Measurements from ENCODE around the gene RTL3.
A peak's percentile ranks its signal among the peaks of the same experiment; 100 is the strongest.
"Not testable (repeated sequence)": the region's sequence is repeated elsewhere in the genome, so short reads cannot be mapped to it uniquely, and the experiment has no call there.

The RTL3 gene, protein sequence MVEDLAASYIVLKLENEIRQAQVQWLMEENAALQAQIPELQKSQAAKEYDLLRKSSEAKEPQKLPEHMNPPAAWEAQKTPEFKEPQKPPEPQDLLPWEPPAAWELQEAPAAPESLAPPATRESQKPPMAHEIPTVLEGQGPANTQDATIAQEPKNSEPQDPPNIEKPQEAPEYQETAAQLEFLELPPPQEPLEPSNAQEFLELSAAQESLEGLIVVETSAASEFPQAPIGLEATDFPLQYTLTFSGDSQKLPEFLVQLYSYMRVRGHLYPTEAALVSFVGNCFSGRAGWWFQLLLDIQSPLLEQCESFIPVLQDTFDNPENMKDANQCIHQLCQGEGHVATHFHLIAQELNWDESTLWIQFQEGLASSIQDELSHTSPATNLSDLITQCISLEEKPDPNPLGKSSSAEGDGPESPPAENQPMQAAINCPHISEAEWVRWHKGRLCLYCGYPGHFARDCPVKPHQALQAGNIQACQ

DNA sequence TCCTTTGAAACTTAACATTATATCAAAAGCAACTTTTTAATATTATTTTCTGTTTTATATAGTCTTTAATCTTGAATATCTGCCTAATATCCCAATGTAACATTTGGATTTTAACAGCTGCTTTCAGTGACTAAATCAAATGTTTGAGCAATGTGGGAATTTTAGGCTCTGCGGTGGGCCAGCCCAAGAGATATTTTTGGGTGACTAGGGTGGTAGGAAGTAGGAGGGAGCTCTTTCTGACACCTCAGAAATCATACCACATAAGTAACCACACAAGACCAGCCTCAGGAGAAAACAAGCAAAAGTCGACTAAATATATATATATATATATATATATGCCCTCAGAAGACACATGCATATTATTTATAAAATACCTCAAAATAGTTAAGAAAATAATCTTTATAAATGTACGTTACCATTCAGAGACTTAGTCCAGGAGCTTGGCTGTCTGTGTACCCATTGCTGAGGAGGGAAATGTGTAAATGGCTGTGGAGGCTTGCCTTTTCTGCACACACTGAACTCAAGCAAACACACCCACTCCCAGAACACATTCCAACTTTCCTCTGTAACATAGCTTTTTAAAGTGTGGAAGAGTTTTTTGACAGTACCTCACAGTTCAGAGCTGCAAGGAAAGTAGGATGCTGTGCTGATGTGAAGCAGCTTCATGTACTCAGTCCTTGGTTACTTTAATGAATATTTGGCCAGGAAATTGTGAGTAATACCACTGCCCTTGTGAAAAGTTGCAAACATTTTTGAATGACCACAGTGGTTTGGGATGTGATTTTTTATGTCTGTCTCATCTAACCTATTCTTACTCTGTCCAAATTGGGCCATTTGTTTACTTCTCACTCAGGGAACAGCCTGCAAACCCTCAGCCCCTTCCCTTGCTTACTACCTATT, at the start of gene RTL3:
Gene RTL3, minus strand, starts transcription at position 484 of the 900 bp plus-strand sequence. CDS start 908 bp downstream, outside the sequence.
- no peak for DNase-seq

DNA sequence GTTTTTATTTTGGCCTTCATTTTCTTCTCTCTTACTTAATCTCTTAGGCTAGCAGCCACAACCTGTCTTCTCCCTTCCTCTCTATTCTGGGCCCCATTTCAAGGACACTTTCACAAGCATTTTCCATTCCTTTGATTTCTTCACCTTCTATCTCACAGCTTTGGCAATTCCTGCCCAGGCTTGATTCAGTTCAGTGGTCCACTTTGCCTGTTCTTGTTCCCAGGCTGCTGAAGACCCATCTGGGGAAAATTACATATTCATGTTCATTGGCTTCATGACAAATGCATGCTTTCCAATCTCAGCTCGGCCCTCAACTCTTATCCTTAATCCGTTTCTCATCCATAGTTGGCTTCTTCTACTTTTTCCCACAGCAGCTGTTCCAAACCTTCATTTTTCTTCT, 49.7 kb upstream of the RTL3 start:
- DNase-seq = no peak

DNA sequence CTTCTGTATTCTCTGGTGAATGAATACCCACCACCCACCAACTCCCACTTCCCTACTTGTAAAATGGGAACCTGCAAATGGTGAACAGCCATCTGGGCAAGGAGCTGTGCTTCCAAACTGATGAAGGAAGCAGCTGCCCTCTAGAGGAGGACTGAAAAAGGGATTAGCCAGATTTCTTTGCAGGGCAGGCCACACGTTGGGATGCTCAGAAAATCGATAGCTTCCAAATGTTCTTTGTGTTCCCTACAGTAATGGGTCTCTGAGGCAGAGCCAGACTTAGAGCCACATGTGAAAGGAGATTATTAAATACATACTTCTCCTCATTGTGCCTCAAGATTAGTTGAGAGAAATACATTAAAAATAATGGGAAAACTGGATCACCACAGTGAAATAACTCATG, 49.1 kb upstream of the RTL3 start:
- DNase-seq = peak; percentile 1

DNA sequence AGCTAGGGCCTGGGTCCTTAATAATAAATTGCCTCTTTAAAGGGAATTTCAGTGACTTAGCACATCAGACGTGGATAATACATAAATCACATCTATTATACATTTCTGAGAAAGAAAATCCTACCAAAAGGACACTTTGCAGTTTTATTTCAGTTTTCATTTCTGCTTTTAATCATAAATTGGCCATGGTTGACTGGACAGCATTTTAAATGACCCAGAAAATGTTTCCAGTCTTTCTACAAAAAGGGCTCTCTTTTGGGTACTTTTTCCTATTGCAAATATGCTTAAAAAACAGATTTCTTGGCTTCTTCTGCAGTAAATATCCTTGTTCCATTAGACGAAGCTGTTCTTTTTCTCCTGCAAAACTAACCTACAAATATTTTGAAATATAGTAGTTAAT, 46.9 kb upstream of the RTL3 start:
- DNase-seq = no peak

DNA sequence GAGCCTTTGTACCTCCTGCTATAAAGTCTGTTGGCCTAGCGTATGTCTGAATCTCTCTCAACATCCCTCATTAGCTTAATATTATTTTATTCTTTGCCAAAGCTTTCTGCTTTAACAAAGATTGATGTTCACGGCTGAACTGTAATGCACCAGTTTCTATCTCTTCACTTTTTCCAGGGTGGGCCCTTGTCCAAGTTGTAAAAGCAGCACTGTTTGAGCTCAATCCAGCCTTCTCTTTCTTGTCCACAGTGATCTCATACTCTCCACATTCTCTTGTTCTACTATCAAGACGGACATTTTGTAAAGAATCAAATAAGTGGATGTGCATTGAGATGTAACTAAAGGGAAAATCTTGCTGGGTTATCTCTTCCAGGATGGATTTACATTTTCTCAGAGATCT, 34.4 kb upstream of the RTL3 start:
- DNase-seq = no peak

DNA sequence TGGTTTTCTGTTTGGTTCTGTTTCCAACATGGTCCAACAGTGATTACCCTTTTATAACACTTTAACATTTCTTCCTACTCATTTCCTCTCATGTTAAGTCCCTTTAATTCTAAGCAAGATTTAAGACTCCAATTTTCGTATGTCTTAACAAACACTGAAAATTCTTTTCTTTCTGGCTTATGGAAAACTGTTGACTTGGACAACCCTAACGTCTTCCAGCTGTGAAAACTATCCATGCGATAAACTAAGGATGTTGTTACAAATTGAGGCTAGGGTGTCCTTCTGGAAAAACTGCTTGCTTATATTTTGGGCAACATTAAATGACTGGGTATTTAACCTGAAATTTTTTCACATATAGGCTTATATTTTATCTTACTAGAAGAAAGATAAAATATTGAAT, 33.9 kb upstream of the RTL3 start:
- DNase-seq = no peak

DNA sequence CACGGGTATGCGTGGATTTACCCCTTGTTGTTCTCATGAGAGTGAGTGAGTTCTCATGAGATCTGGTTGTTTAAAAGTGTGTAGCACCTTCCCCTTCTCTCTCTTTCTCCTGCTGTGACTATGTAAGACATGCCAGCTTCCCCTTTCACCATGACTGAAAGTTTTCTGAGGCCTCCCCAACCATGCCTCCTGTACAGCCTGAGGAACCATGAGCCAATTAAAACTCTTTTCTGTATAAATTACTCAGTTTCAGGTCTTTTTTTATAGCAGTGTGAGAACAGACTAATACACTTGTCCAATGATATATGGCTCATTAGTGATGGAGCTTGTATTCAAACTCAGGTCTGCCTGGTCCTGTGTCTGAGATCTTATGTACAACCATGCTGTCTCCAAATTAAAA, 28.5 kb upstream of the RTL3 start:
- no peak for DNase-seq

DNA sequence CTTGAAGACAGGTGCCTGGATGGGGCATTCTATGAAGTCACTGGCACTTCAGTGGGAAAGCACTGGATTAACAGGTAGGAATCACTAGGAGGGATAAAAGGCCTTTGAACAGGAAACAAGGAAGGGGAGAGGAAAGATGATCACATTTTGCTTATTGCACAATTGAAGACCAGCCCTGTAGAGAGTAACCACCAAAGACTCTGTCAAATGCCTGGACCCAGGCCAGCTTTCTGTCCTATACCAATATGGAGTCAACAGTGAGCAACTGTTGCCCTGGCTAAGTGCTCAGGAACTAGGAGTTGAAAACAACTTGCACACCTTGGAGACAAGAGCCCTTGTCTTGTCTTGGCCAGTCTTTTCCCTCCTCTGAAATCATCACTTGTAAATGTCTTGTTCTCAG, 14.1 kb upstream of the RTL3 start:
- DNase-seq = no peak

DNA sequence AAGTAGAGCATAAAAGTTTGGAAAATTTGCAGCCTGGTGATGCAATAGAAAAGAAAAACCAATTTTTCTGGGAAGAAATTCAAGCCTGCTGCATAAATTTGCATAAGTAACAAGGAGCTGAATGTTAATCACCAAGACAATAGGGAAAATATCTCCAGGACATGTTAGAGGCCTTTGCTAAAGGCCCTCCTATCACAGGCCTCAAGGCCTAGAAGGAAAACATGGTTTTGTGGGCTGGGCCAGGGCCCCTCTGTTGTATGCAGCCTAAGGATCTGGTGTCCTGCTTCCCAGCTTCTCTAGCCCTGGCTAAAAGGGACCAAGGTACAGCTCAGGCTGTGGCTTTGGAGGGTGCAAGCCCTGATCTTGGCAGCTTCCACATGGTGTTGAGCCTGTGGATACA, 6.2 kb upstream of the RTL3 start:
- DNase-seq = no peak

DNA sequence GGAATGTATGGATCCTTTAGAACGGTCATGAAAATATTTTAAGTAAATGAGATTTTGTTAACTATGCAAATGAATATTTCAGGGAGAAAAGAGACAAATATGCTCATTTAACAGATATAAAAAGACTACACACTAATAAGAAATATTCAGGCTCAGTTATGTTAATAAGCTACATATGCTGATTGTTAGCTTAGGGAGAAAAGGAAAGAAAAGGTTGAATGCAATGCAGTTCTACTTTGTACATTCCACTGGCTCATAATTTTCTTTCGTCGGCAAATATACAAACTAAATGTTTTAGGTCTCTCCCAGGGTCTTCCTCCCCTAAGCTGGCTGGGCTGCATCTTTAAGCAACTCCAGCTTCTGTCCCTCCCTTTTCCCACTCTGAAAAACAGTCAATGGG, 2.7 kb upstream of the RTL3 start:
- DNase-seq = no peak

DNA sequence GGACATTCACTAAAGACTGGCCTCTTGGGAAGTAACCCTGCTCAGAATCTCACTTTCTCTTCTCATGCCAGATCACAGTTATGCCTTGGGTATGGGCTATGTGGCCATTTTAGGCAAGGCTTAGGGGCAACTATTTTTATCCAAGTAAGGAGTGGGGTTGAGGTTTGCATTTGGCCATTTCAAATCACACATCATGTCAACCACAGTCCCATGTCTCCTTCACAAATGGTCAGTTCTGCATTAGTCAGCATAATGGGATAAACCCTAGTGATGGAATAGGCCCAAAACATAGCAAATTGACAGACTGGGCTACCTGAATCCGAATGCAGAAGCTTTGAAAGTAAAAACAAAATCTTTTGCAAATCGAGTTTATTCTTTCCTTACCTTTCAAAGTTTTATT, 827 bp upstream of the RTL3 start:
- DNase-seq = no peak

DNA sequence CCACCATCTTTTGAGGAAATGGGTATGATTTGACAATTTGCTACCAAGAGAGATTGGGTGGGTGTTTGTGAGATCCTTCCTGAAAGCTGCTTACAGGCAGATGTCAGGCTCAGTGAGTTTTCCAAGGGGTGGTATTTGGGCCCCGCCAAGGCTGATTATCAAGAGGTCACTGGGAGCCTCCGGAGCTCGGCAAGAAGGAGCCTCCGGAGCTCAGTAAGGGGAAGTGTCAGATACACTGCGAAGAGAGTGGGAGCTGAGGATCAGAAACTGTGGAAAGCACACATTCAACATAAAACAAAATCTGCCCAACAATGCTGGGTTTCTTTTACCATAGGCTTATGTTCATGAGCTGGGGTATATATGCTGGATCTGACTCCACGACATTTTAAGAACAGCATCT, 714 bp downstream of the RTL3 start:
- no peak for DNase-seq

DNA sequence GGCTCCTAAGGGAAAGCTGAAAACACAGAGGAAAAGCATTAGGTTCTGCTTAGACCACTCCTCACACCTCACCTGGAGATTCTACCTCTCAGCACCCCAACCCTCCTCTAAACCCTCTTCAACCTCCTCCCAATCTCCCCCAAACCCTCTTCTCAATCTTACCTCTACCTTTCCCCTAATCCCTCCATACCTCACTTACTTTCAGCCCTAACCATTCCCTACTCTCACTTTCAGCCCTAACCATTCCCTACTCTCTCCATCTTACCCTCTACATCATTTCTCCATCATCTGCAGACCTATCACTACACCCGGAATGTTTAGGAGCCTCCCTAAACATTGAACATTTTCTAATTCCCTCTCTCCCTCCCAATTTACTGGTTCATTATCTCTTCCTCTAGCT, 3.5 kb downstream of the RTL3 start:
- no peak for DNase-seq

DNA sequence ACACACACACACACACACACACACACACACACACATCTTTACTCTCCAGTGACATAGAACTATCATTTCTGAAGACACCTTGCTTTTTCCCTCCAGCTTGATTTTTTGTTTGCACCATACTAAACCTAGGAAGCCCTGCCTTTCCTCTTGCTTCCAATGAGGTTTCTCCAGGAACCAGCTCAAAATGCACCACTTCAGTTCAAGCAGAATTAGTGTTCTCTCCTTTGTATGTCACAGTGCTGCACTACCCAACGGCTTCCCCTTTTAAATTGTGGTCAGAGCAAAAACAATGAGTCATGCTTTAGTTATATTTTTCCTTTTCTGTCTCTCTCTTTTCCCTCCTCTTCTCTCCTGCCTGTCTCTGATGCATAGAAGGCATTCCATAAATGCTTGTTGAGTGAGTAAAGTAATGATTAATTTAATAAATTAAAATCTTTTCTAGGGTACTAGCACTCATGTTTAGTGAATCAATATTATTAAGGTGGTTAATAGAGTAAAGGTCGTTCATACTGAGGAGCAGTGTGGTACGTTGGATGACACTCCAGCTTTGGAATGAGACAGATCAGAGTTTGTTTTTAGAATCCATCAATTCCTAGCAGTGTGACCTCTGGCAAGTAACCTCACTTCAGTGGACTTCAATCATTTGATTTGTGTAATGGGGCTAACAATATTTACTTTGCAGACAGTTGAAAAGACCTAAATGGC, 5.9 kb downstream of the RTL3 start:
- DNase-seq = no peak

DNA sequence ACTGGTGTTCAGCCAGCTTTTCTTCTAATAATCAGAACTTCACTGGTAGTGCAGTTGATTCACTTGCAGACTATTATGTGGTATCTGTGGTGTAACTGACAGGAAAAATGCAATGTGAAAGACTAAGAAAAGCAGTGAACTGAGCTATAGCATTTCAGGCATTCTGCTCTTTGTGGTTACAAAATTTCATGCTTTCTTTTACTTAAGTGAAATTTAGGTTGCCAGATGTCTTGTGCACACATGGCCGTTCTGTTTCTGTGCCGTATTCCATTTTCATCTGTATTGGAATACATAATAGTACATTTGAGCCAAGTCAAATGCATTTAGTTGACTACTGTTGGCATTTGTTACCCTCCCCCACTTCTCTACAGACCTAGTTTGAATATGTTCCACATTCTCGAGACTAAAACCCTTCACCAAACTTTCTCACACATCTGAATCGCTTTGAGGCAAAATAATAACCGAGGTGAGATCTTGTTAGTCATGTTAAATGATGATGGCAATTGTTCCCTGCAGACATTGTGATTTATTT, 8.2 kb downstream of the RTL3 start:
- no peak for DNase-seq

DNA sequence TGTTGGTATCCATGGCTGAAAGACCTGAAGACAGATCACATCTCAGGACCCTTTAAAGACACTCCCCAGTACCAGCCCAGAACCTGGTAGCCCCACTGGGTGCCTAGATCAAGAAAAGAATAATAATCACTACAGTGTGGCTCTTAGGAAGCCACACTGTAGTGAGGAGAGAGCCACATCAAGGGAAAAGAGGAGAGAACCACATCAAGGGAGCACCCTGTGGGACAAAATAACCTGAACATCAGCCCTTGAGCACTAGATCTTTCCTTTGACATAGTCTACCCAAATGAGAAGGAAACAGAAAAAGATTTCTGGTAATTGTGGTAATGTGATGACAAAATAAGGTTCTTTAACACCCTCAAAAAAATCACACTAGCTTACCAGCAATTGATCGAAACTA, 15.3 kb downstream of the RTL3 start:
- DNase-seq = no peak

DNA sequence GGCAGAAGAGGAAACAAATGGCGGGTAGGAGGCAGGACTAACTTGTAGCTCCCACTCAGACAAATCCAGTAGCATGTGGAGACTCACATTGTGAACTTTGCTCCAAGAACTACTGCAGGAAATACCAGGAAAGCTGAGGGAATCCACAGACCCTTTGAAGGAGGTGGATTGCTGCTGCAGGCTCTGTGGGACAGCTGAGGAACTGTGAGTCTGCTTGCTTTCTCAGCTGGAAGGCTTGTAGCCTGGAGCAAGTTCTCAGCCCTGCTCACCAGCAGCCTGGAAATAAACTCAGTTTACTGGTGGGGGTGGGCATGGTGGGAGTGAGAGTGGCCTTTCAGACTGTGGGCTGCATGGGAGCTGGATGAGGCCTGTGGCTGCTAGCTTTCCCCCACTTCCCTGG, 16.0 kb downstream of the RTL3 start:
- no peak for DNase-seq

DNA sequence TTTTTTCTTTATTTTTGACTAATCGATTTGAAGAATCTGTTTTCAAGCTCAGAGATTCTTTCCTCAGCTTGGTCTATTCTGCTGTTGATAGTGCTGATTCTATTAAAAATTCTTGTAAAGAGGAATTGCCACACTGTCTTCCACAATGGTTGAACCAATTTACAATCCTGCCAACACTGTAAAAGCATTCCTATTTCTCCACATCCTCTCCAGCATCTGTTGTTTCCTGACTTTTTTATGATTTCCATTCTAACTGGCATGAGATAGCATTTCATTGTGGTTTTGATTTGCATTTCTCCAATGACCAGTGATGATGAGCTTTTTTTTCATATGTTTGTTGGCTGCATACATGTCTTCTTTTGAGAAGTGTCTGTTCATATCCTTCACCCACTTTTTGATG, 23.0 kb downstream of the RTL3 start:
- not testable (repeated sequence) for DNase-seq

DNA sequence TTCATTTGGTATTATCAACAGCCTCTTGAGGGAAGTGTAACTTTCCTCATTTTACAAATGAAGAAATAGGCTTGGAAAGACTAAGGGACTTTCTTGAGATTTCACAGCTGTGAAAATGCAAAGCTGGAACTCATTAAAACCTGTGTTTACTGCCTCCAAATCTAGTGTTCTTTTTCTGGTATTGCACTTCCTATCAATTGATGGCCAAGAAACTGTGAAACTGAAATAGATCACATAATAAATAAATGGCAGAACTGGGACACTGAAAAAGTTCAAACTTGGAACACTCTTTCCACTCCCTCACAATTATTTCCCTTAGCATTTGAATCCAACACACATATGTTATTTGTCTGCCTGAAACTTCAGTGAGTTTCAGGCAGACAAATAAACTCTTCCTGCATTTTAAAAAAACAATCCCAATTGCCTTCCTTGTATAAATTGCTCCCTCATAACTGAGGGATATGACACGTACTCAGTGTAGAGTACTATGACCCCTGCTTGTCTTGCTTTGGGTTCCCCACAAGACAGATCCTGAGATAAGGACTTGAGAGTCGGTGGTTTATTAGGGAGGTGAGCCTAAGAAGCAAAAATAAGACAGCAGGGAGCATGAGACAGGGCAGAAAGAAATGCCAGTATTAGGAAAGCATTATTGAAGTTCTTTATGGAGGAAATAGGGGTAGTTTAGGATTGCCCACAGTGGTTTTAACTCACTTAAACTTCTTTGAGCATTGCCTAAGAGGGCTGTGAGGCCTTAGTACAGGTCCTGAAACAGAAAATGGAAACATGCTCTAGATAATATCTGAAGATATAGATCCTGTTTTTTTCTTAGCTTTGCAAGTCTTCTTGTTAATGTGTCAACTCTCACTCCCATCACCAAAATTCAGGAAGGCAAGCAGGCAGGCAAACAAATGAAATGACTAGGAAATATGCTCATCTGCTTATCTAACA, 33.9 kb downstream of the RTL3 start:
- DNase-seq = no peak

DNA sequence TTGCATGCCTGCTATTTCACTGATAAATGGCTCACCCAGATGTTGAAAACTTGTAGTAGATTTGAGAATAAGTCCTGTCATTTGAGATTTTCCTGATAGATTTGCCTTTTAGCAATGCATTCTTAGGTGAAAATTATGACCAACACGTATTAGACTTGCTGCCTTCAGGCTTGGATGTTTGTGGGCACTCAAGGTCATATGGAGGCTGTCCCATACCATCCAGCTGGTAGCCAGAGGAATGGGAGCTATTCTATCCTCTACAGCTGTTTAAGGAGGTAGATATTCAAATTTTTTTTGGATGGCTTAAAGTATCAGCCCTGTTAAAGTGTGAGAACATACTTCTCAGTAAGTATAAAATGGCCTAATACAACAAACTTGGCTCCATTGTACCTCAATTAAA, 34.7 kb downstream of the RTL3 start:
- no peak for DNase-seq

DNA sequence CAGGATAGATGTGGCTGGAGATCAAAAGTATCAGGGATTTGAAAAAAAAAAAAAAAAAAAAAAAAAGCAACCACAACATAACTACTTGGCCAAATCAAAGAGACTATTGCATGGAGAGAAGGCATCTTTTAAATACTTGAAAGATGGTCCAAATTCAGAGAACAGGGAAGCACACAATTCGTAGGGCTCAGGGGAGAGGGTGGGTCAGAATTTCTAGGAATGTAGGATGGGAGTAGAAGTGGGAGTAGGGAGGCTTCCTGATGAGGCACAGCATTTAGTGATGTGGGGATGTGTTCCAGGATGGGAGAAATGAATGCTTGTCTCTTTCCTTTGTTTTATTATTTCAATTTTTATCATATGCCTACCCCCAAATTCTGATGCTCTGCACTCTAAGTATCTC, 36.3 kb downstream of the RTL3 start:
- DNase-seq = no peak

DNA sequence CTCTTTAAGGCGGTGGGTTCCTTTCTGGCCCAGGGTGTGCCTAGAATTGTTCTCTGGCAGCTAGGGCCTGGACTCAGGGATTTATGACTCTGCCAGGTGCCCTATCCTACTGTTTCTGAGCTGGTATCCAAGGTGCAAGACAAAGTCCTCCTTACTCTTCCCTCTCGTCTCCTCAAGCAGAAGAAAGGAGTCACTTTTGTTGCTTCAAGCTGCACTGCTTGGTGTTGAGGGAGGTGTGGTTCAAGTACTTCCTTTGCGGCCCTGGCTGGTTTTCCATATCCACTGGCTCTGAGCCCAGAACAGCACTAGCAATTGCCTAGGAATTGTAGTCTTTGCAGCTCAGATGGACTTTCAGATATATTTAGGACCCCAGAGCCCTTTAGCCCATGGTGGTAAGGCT, 39.3 kb downstream of the RTL3 start:
- DNase-seq = no peak

Measured in stimulated activated CD4-positive, alpha-beta T cell treated with anti-CD3 and anti-CD28 coated beads, Interleukin-1b, Interleukin-23, amount 100 ng/mL, for 48 hours (primary cell).